SIG-M5 (cell line): ENCODE results near the gene PHPT1.

Experiments used
- DNase-seq: peaks from one replicate; lab custom pipeline; 2025; lab: John Stamatoyannopoulos, UW

The PHPT1 gene

DNA sequence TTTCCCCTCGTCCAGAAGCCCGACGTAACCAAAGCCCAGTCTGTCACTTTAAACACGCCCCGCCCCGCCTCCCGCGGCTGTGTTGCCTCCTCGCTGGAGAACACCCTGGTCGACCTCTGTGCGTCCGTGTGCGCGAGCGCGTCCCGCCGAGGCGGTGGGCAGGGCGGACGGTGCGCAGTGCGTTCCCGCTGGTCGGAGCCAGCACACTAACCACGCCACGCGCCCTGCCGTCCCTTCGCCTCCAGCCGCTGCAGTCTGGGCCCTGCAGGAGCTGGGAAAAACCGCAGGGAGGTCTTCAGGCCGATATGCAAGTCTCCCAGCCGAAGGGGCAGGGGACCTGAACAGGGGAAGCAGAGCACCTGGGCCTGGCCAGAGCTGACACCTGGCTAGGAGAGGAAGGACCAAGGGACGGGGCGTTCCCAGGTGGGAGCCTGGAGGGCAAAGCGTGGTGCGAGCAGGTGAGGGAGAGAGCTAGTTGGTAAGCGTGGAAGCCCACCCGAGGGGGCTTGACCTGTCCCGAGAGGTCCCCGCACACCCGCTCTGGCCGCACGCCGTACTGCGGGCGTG lies 1.3 kb upstream of the PHPT1 start:
- DNase-seq = peak; percentile 8

DNA sequence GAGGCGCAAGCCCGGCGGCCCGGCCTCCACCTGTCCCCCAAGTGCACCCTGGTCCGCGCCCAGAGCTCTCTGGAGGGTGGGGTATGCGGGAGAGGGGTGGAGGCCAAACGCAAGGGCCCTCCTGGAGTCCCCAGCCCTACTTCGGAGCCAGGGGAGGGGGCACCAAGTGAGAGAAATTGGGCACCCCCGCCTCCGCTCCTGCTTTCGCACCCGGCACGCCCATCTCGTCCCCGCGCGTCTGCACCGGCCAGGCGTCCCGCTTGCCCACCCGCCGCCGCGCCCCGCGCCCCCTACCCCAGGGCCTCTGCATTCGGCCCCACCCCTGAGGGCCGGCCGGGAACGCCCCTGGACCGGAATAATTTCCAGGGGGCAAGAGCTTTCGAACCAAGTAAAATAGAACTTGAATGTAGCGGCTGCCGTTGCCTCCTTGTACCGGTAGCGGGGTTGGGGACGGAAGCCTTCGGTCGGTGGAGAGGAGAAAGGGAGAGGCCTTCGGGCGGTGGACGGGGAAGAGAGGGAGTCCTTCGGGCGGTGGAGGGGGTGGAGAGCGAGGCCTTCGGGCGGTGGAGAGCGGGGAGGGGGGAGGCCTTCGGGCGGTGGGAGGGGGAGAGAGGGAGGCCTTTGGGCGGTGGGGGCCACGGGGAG lies 694 bp upstream of the PHPT1 start:
- peak; percentile 7 for DNase-seq

DNA sequence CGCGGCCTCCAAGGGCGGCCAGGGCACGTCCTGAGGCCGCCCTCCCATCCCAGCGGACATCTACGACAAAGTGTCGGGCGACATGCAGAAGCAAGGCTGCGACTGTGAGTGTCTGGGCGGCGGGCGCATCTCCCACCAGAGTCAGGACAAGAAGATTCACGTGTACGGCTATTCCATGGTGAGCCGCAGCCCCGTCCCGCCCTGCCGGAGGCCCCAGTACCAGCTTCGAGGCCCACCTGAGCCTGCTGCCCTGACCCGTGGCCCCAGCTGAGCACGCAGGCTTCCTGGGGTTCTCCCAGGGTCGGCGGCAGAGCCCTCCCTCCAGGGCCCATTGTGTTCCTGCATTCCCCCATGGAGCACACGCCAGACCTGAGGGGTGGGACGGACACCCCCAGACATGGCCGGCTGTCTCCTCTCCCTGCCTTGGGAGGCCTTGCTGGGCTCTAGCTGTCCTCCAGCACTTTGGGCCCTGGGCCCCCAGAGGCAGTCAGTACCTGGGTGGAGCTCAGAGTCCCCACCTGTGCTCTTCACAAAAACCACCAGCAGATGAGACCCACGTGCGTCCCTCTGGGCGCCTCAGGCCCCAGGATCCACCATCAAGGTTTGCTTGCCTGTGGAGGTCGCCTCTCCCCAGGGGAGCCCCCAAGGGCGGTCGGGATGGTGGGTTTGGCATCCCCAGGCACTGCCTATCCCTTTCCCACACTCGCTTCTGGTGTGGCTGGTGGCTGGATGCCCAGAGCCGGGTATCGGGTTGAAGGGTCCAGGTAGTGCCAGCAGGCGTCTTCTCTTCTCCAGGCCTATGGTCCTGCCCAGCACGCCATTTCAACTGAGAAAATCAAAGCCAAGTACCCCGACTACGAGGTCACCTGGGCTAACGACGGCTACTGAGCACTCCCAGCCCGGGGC lies 1.0 kb downstream of the PHPT1 start:
- no peak for DNase-seq

DNA sequence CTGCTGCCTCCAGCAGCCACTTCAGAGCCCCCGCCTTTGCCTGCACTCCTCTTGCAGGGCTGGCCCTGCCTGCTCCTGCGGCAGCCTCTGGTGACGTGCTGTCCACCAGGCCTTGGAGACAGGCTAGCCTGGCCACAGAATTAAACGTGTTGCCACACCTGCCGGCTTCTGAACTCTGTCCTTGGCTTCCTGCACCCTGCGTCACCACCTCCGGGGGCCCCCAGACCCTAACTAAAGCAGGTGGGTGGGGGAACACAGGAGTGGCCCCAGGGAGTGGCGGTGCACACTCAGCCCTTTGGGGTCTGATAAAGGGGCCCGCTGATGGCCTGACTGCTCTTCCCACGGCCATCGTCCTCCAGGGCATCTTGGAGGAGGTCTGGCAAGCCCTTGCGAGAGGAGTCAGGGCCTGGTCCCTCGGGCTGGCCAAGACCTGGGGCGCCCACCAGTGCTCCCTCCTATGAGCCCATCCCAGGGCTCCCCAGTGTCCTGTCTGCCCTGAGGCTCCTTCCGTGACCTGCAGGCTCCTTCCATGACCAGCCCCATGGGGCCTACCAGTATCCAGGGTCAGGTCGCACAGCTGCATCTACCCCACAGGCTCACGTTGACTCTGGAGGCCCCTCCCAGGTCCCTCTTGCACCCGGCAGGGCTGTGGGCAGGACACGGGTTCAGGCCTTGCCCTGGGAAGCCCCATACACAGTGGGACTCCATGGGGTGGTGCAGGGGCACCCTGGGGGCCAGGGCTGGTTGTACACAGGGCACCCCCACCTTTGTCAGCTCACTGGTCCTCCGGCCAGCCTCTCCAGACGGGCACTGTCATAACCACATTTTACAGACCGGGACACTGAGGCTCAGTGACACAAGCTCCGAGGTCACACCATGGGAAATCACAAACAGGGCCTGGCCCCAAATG lies 1.9 kb downstream of the PHPT1 start:
- DNase-seq = no peak

DNA sequence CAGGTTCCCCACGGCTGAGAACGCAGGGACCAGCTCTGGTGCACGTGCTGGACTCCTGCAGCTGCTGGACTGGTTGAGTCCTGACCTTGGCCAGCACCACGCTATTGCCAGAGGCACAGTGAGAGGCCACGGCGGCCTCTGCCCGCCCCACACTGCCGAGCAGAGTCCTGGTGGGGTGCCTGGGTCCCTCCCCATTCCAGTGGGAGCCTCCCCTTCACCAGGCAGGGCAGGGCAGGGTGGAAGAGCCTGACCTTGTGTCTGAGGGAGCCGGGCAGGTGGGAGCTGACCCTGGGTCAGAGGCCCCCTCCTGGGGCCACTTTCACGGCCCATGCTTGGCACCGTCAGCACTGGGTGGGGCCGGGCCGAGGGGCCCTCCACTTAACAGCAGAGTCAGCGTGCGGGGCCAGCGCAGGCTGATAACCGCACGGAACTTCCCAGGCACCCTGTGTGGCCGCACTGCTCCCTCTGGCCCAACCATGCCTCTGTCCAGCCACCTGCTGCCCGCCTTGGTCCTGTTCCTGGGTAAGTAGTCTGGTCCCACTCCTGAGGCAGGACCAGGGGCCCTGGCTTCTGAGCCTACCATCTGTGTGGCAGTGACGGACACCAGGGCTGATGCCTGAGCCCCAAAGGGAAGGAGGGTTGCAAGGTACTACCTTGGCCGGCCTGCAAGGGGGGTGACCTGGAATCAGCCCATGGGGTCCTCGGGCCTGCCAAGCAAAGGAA lies 2.9 kb downstream of the PHPT1 start, which contains the start of gene MAMDC4:
Gene MAMDC4 (plus strand): TSS at position 406 of the 723 bp plus-strand sequence. CDS start 71 bp downstream, at position 477.
- DNase-seq = no peak

DNA sequence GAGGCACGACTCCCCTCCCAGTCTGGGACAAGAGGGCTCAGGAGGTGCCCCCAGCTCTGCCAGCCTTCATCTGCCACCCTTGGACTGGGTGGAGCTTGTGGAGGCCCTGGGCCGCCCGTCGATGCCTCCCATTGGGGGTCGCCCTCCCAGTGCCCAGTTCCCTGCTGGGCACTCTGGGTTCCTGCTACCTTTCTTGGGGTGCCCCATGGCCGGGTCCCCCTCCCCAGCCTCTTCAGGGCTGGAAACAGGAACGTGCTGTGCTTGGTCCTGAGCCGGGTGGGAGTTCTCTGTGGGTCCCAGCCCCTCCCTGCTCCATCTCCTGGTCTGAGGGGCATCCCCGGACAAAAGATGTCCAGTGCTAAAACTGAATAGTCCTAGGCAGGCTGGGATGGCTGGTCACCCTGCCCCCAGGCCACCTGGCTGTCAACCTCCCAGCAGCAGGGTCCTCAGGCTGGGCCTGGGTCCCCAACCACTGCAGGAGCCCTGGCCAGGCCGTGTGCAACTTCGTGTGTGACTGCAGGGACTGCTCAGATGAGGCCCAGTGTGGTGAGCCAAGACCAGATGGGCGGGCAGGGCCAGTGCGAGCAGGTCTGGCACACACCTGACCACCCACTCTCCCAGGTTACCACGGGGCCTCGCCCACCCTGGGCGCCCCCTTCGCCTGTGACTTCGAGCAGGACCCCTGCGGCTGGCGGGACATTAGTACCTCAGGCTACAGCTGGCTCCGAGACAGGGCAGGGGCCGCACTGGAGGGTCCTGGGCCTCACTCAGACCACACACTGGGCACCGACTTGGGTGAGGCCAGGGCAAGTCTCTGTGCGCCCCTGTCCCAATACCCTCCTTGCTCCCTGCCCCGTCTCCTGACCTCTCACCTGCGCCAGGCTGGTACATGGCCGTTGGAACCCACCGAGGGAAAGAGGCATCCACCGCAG lies 3.7 kb downstream of the PHPT1 start:
- no peak for DNase-seq

DNA sequence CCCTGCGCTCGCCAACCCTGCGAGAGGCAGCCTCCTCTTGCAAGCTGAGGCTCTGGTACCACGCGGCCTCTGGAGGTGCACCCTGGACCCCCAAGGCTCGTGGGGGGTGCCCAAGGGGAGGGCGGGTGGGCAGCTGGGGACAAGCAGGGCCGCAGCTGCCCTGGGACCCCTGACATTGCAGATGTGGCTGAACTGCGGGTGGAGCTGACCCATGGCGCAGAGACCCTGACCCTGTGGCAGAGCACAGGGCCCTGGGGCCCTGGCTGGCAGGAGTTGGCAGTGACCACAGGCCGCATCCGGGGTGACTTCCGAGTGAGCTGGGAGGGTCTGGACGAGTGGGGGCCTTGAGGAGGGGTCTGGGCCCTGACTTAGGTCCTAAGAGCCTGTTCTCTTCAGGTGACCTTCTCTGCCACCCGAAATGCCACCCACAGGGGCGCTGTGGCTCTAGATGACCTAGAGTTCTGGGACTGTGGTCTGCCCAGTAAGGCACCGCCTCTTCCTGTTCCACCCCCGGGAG lies 4.4 kb downstream of the PHPT1 start:
- no peak for DNase-seq

DNA sequence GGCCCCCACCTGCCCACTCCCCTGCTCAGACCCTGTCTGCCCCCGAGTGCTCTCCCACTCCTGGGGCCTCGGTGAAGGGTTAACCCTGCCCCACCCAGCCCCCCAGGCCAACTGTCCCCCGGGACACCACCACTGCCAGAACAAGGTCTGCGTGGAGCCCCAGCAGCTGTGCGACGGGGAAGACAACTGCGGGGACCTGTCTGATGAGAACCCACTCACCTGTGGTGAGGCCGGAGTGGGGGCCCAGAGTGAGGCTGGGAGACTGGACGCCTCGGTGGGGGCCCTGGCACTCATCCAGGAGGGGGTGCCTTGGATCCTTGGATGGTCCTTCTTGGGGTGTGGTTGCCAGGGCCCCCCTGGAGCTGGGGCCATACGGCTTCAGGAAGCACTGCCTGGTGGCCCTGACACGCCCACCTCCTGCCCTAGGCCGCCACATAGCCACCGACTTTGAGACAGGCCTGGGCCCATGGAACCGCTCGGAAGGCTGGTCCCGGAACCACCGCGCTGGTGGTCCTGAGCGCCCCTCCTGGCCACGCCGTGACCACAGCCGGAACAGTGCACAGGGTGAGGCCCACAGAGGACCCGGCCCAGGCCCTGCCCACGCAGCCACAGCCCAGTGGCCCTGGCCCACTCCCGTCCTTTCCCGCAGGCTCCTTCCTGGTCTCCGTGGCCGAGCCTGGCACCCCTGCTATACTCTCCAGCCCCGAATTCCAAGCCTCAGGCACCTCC lies 5.1 kb downstream of the PHPT1 start:
- DNase-seq = no peak

DNA sequence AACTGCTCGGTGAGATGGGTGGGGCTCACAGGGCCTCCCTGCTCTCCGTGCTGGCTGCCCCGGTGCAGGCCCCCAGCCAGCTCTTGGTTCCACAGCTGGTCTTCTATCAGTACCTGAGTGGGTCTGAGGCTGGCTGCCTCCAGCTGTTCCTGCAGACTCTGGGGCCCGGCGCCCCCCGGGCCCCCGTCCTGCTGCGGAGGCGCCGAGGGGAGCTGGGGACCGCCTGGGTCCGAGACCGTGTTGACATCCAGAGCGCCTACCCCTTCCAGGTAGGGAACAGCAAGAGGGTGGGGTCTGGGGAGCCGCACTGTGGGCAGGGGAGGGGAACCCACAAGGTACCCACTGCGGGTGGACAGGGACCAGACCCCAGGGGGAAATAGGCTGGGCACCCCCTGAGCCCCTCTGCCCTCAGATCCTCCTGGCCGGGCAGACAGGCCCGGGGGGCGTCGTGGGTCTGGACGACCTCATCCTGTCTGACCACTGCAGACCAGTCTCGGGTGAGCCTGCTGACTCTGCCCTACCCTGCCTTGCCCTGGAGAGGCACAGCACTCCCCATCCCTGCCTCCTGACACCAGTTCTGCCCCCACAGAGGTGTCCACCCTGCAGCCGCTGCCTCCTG lies 5.7 kb downstream of the PHPT1 start:
- DNase-seq = no peak

DNA sequence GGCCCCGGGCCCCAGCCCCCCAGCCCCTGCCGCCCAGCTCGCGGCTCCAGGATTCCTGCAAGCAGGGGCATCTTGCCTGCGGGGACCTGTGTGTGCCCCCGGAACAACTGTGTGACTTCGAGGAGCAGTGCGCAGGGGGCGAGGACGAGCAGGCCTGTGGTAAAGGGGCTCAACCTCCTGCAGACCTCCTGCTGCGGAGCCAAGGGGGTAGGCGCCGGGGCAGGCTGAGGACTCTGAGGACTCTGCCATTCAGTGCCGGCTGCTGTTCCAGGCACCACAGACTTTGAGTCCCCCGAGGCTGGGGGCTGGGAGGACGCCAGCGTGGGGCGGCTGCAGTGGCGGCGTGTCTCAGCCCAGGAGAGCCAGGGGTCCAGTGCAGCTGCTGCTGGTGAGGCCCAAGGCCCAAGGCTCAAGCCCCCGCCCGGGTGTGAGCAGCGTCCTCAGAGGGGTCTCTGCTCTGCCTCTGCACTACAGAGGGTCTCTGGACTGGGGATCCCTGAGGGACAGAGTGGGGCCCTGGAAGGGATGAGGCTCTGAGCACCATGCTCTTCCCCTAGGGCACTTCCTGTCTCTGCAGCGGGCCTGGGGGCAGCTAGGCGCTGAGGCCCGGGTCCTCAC lies 6.4 kb downstream of the PHPT1 start:
- DNase-seq = no peak

DNA sequence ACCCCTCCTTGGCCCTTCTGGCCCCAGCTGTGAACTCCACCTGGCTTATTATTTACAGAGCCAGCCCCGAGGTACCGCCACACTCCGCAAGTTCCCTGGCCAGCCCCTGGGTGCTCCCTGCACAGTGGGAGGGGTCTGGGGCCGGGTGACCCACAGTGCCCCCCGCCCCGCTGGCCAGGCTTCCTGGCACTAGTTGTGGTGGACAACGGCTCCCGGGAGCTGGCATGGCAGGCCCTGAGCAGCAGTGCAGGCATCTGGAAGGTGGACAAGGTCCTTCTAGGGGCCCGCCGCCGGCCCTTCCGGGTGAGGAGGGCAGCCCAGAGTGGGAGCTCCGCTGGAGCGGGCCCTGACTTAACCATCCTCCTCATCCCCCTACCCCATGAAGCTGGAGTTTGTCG lies 6.9 kb downstream of the PHPT1 start:
- DNase-seq = no peak

DNA sequence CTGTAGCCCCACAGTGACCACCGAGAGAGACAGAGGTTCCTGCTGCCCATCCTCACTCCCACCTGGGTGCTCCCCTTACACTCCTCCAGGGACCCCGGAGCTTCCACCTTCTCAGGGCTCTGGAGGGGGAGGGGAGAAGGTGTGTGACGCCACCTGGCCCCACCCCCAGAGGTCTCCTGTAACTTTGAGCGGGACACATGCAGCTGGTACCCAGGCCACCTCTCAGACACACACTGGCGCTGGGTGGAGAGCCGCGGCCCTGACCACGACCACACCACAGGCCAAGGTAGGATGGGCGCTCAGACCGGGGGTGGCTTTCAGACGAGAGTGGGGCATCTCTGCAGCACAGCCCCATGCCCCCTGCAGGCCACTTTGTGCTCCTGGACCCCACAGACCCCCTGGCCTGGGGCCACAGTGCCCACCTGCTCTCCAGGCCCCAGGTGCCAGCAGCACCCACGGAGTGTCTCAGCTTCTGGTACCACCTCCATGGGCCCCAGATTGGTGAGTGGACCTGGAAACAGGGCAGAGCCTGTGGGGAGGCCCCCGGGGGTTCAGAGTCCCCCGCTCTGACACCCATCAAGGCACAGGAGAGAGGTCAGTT lies 7.4 kb downstream of the PHPT1 start:
- no peak for DNase-seq

DNA sequence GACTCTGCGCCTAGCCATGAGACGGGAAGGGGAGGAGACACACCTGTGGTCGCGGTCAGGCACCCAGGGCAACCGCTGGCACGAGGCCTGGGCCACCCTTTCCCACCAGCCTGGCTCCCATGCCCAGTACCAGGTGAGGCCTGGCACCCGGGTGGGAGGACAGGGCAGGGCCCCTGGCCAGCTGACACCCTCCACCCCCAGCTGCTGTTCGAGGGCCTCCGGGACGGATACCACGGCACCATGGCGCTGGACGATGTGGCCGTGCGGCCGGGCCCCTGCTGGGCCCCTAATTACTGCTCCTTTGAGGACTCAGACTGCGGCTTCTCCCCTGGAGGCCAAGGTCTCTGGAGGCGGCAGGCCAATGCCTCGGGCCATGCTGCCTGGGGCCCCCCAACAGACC lies 8.0 kb downstream of the PHPT1 start:
- DNase-seq = no peak

DNA sequence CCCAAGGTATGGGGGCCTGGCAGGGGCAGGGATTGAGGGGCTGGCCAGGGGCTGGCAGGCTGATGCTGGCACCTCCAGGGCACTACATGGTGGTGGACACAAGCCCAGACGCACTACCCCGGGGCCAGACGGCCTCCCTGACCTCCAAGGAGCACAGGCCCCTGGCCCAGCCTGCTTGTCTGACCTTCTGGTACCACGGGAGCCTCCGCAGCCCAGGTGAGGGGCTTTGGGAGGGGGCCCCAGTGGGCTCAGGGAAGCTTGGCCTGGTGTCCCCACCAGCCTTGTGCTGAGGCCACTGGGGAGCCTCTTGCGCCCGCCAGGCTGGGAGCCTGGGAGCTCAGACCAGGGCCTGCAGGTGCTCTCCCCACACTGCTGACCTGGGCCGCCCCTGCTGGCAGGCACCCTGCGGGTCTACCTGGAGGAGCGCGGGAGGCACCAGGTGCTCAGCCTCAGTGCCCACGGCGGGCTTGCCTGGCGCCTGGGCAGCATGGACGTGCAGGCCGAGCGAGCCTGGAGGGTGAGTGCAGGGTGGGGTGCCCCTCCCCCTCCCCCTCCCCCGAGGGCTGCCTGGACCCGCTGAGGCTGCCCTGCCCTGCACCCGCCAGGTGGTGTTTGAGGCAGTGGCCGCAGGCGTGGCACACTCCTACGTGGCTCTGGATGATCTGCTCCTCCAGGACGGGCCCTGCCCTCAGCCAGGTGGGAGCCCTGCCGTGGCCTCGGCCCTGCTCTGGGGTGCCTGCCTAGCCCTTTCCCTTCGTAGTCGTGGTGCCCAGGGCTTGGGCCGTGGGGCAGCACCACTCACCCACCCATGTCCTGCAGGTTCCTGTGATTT lies 8.6 kb downstream of the PHPT1 start:
- DNase-seq = no peak

DNA sequence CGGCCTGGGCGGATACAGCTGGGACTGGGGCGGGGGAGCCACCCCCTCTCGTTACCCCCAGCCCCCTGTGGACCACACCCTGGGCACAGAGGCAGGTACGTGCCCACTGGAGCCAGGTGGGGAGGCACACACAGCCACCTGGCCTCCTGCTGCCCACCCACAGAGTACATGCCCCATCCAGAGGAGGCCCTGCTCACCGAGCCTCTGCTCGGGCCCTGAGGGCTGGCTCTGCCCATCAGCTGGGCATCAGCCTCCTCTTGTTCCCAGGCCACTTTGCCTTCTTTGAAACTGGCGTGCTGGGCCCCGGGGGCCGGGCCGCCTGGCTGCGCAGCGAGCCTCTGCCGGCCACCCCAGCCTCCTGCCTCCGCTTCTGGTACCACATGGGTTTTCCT lies 9.2 kb downstream of the PHPT1 start:
- DNase-seq = no peak

DNA sequence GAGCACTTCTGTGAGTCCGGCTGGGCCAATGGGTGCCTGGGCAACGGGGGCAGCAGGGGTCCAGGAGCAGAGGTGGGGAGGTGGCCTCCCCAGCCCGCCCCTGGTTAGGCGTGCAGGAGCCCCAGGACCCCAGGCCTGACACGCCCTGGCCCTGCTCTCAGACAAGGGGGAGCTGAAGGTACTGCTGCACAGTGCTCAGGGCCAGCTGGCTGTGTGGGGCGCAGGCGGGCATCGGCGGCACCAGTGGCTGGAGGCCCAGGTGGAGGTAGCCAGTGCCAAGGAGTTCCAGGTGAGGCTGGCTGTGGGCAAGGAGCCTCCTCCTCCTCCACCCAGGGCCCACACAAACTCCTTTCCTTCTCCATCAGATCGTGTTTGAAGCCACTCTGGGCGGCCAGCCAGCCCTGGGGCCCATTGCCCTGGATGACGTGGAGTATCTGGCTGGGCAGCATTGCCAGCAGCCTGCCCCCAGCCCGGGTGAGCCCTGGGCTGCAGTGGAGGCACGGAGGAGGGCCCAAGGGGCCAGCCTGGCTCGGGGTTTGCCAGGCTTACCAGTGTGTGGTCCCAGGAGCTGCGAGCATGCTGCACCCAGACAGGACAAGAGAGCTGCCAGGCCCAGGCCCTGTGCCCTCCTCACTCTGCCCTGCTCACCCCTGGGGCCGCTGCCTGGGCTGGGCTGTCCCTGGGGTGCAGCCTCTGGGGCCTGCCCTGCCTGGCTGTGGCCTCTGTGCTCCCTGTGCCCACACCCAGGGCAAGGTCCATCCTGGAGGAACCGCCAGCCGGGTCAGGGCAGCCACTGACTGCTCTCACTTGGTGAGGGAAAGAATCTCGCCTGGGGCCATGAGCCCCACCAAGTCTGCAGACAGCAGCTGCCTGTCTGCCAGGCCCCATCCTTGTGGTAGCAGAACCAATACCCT lies 9.9 kb downstream of the PHPT1 start:
- no peak for DNase-seq
